Liver (tissue), 9 donors: ENCODE data around the gene GRID1. TPM values are rescaled to one million over a fixed set of nuclear protein-coding genes. Genes with fewer than 3 reads are reported as not detected.

ENCODE experiments used
- DNase-seq: peaks from one replicate; pipeline ENCODE4 v3.0.0-alpha.2; 2017; ENCODE audit warnings: low spot score
- H3K27ac ChIP-seq, 2 donors: one replicate each; pipeline ENCODE4 v1.7.0; 2013; ENCODE audit warnings: inconsistent platforms in 2 of 2, low read length in 2 of 2, control low read depth in 1 of 2, low read depth in 1 of 2, mild to moderate bottlenecking in 1 of 2
- H3K27me3 ChIP-seq, 4 donors: one replicate each; pipeline versions ENCODE4 v1.6.1 to v1.7.0; 2013; ENCODE audit warnings: low read length in 3 of 4, inconsistent platforms in 1 of 4, mild to moderate bottlenecking in 1 of 4, moderate library complexity in 1 of 4; ENCODE audit not compliant: control insufficient read depth in 4 of 4, insufficient read depth in 4 of 4
- H3K36me3 ChIP-seq, 4 donors: one replicate each; pipeline versions ENCODE4 v1.6.1 to v1.7.0; 2013; ENCODE audit warnings: low read length in 3 of 4, mild to moderate bottlenecking in 3 of 4, low read depth in 1 of 4, moderate library complexity in 1 of 4; ENCODE audit not compliant: control insufficient read depth in 4 of 4, insufficient read depth in 3 of 4
- H3K4me1 ChIP-seq, 4 donors: one replicate each; pipeline versions ENCODE4 v1.6.1 to v1.7.0; 2013; ENCODE audit warnings: low read length in 3 of 4, mild to moderate bottlenecking in 3 of 4, moderate library complexity in 1 of 4; ENCODE audit not compliant: control insufficient read depth in 4 of 4, insufficient read depth in 4 of 4
- H3K4me3 ChIP-seq, 3 donors: one replicate each; pipeline versions ENCODE4 v1.6.1 to v1.7.0; 2013; ENCODE audit warnings: low read length in 3 of 3, control low read depth in 1 of 3, low read depth in 1 of 3, mild to moderate bottlenecking in 1 of 3
- H3K9ac ChIP-seq, 2 donors: one replicate each; pipeline ENCODE4 v1.7.0; 2013; ENCODE audit warnings: low read length in 2 of 2, mild to moderate bottlenecking in 2 of 2, moderate library complexity in 2 of 2, control low read depth in 1 of 2, low read depth in 1 of 2
- H3K9me3 ChIP-seq, 4 donors: one replicate each; pipeline versions ENCODE4 v1.6.1 to v1.7.0; 2013; ENCODE audit warnings: low read length in 3 of 4; ENCODE audit not compliant: control insufficient read depth in 4 of 4
- EGR1 ChIP-seq, 2 donors: IDR thresholded peaks; 2 replicates each; pipeline ENCODE4 v1.6.1; 2016 to 2018; ENCODE audit warnings: antibody characterized with exemption in 2 of 2, low read depth in 2 of 2
- FOXA1 ChIP-seq: IDR thresholded peaks from 2 replicates; pipeline ENCODE4 v1.6.1; 2016; ENCODE audit warnings: antibody characterized with exemption
- FOXA2 ChIP-seq: IDR thresholded peaks from 2 replicates; pipeline ENCODE4 v1.6.1; 2016; ENCODE audit warnings: antibody characterized with exemption
- GABPA ChIP-seq, 2 donors: IDR thresholded peaks in 1 of 2; conservative IDR thresholded peaks in 1 of 2; 2 replicates each; pipeline ENCODE4 v1.6.1; 2016; ENCODE audit warnings: antibody characterized with exemption in 2 of 2, mild to moderate bottlenecking in 1 of 2, moderate library complexity in 1 of 2
- HNF4A ChIP-seq, 2 donors: conservative IDR thresholded peaks; 2 replicates each; pipeline ENCODE4 v1.6.1; 2016; ENCODE audit warnings: antibody characterized with exemption in 2 of 2, mild to moderate bottlenecking in 2 of 2
- HNF4G ChIP-seq: IDR thresholded peaks from 2 replicates; pipeline ENCODE4 v1.6.1; 2016; ENCODE audit warnings: antibody characterized with exemption
- JUND ChIP-seq, 2 donors: IDR thresholded peaks; 2 replicates each; pipeline ENCODE4 v1.6.1; 2016; ENCODE audit warnings: antibody characterized with exemption in 2 of 2
- NR2F2 ChIP-seq: IDR thresholded peaks from 2 replicates; pipeline ENCODE4 v1.6.1; 2016; ENCODE audit warnings: antibody characterized with exemption
- RAD21 ChIP-seq, 2 donors: IDR thresholded peaks; 2 replicates each; pipeline ENCODE4 v1.6.1; 2016; ENCODE audit warnings: antibody characterized with exemption in 2 of 2, mild to moderate bottlenecking in 2 of 2
- RXRA ChIP-seq, 2 donors: IDR thresholded peaks; 2 replicates each; pipeline ENCODE4 v1.6.1; 2017 to 2018; ENCODE audit warnings: antibody characterized with exemption in 2 of 2, mild to moderate bottlenecking in 1 of 2
- SP1 ChIP-seq: IDR thresholded peaks from 2 replicates; pipeline ENCODE4 v1.6.1; 2018; ENCODE audit warnings: antibody characterized with exemption, mild to moderate bottlenecking
- YY1 ChIP-seq: IDR thresholded peaks from 2 replicates; pipeline ENCODE4 v1.6.1; 2016; ENCODE audit warnings: antibody characterized with exemption, mild to moderate bottlenecking
- ZBTB33 ChIP-seq: IDR thresholded peaks from 2 replicates; pipeline ENCODE4 v1.6.1; 2016; ENCODE audit warnings: antibody characterized with exemption
- WGBS: extraction: QIAGEN DNeasy Blood & Tissue Kit; methylation state at CpG from one replicate; pipeline ENCODE4 v1.1.7; 2013; 5-methylcytosine and 5-hydroxymethylcytosine counted together
- polyA plus RNA-seq, 2 donors: library from polyadenylated mRNA; stranded (reverse) in 1 of 2; unstranded in 1 of 2; fragments of 200-250 nt in 1 of 2; fragments of >200 nt in 1 of 2; fragmentation: Nextera tagmentation in 1 of 2; extraction: Ambion mirVana in 1 of 2; gene quantifications; one replicate each; pipeline versions ENCODE4 v1.2.1 to v1.2.3, GENCODE V29; 2013 to 2015
- total RNA-seq, 2 donors: library from RNA; depleted of rRNA; stranded (reverse); fragments of >200 nt; gene quantifications; one replicate each; pipeline ENCODE4 v1.2.3, GENCODE V29; 2014
- TF ChIP-seq, protein P1 (sequence below): IDR thresholded peaks from 2 replicates; pipeline ENCODE4 v1.6.1; 2016; ENCODE audit warnings: antibody characterized with exemption, mild to moderate bottlenecking
- TF ChIP-seq, protein P2 (sequence below): fragments of 150-350 bp; IDR thresholded peaks from 2 replicates; pipeline ENCODE4 v1.5.1; 2017; ENCODE audit warnings: improper control_type of control experiment, low read depth, low read length; ENCODE audit not compliant: missing input control
- TF ChIP-seq, protein P3 (sequence below): IDR thresholded peaks from 2 replicates; pipeline ENCODE4 v1.6.1; 2016; ENCODE audit warnings: antibody characterized with exemption
- TF ChIP-seq, protein P4 (sequence below): IDR thresholded peaks from 2 replicates; pipeline ENCODE4 v1.6.1; 2016; ENCODE audit warnings: antibody characterized with exemption
- donor health status: healthy.
- donor health status: healthy.
- donor health status: healthy.
- donor health status: healthy.
- donor health status: healthy.

The GRID1 gene
- total and polyA plus RNA-seq, 4 donors: 0.09 to 0.17 (median 0.14) TPM; not detected in 1

DNA sequence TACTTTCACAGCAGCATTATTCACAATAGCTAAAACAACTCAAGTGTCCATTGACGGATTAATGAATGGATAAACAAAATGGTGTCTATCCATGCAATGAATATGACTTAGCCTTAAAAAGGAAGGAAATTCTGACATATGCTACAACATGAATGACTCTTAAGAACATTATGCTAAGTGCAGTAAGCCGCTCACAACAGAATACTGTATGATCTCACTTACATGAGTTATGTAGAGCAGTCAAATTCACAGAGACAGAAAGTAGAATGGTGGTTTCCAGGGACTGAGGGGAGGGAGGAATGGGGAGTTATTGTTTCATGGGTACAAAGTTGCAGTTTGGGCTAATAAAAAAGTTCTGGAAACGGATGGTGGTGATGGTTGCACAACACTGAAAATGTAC lies 282.0 kb downstream of the GRID1 start:
- no peak overlapping the region for H3K27ac ChIP-seq
- no peak for DNase-seq
- no peak overlapping the region for H3K9ac ChIP-seq
- 69% methylated on average over 3 of the region's 3 CpGs for WGBS
- H3K4me1 ChIP-seq: no peaks in the 10 kb centered on the region
- H3K9me3 ChIP-seq: no peaks in the 10 kb centered on the region
- TF ChIP-seq RAD21 (IDR thresholded peaks at IDR 0.05): no peak
- no peak for TF ChIP-seq GABPA (IDR thresholded peaks at IDR 0.05 in 1 of 2, conservative IDR thresholded peaks at IDR 0.05 in 1 of 2)
- no peaks in the 10 kb centered on the region for H3K36me3 ChIP-seq
- no peak overlapping the region for H3K4me3 ChIP-seq
- H3K27me3 ChIP-seq: peaks cover 0 to 3% (median 0%) of the 10 kb centered on the region in 4 donors

GRCh38 chr10:86083664-86084175 lies 282.9 kb downstream of the GRID1 start:
- no peak overlapping the region for H3K4me3 ChIP-seq
- no peaks in the 10 kb centered on the region for H3K9me3 ChIP-seq
- no peak for TF ChIP-seq GABPA (IDR thresholded peaks at IDR 0.05 in 1 of 2, conservative IDR thresholded peaks at IDR 0.05 in 1 of 2)
- no peak for TF ChIP-seq ZBTB33
- TF ChIP-seq, protein P1, sequence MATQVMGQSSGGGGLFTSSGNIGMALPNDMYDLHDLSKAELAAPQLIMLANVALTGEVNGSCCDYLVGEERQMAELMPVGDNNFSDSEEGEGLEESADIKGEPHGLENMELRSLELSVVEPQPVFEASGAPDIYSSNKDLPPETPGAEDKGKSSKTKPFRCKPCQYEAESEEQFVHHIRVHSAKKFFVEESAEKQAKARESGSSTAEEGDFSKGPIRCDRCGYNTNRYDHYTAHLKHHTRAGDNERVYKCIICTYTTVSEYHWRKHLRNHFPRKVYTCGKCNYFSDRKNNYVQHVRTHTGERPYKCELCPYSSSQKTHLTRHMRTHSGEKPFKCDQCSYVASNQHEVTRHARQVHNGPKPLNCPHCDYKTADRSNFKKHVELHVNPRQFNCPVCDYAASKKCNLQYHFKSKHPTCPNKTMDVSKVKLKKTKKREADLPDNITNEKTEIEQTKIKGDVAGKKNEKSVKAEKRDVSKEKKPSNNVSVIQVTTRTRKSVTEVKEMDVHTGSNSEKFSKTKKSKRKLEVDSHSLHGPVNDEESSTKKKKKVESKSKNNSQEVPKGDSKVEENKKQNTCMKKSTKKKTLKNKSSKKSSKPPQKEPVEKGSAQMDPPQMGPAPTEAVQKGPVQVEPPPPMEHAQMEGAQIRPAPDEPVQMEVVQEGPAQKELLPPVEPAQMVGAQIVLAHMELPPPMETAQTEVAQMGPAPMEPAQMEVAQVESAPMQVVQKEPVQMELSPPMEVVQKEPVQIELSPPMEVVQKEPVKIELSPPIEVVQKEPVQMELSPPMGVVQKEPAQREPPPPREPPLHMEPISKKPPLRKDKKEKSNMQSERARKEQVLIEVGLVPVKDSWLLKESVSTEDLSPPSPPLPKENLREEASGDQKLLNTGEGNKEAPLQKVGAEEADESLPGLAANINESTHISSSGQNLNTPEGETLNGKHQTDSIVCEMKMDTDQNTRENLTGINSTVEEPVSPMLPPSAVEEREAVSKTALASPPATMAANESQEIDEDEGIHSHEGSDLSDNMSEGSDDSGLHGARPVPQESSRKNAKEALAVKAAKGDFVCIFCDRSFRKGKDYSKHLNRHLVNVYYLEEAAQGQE: no peak
- no peak for TF ChIP-seq HNF4G
- no peak for TF ChIP-seq SP1
- TF ChIP-seq FOXA1: no peak
- TF ChIP-seq HNF4A (conservative IDR thresholded peaks at IDR 0.05): no peak
- no peak for TF ChIP-seq RXRA (IDR thresholded peaks at IDR 0.05)
- no peak for TF ChIP-seq YY1
- no peak for TF ChIP-seq NR2F2
- TF ChIP-seq, protein P2, sequence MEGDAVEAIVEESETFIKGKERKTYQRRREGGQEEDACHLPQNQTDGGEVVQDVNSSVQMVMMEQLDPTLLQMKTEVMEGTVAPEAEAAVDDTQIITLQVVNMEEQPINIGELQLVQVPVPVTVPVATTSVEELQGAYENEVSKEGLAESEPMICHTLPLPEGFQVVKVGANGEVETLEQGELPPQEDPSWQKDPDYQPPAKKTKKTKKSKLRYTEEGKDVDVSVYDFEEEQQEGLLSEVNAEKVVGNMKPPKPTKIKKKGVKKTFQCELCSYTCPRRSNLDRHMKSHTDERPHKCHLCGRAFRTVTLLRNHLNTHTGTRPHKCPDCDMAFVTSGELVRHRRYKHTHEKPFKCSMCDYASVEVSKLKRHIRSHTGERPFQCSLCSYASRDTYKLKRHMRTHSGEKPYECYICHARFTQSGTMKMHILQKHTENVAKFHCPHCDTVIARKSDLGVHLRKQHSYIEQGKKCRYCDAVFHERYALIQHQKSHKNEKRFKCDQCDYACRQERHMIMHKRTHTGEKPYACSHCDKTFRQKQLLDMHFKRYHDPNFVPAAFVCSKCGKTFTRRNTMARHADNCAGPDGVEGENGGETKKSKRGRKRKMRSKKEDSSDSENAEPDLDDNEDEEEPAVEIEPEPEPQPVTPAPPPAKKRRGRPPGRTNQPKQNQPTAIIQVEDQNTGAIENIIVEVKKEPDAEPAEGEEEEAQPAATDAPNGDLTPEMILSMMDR: no peak
- no peak for TF ChIP-seq FOXA2
- no peak for TF ChIP-seq EGR1 (IDR thresholded peaks at IDR 0.05; ENCODE audit: low read depth in 2 of 2)
- TF ChIP-seq, protein P3, sequence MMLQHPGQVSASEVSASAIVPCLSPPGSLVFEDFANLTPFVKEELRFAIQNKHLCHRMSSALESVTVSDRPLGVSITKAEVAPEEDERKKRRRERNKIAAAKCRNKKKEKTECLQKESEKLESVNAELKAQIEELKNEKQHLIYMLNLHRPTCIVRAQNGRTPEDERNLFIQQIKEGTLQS: no peak
- TF ChIP-seq, protein P4, sequence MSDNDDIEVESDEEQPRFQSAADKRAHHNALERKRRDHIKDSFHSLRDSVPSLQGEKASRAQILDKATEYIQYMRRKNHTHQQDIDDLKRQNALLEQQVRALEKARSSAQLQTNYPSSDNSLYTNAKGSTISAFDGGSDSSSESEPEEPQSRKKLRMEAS: no peak
- no peak for TF ChIP-seq JUND (IDR thresholded peaks at IDR 0.05)
- DNase-seq: no peak
- peaks cover 0 to 3% (median 0%) of the 10 kb centered on the region in 4 donors for H3K27me3 ChIP-seq
- H3K4me1 ChIP-seq: no peaks in the 10 kb centered on the region
- H3K36me3 ChIP-seq: no peaks in the 10 kb centered on the region
- H3K9ac ChIP-seq: no peak overlapping the region
- 82% methylated on average over 9 of the region's 9 CpGs for WGBS
- no peak overlapping the region for H3K27ac ChIP-seq
